Karpas-422 (cell line): ENCODE results near the gene NFIL3. TPM values are rescaled to one million over a fixed set of nuclear protein-coding genes. Genes with fewer than 3 reads are reported as not detected.

Source experiments
- DNase-seq: peaks from one replicate; pipeline ENCODE4 v3.0.0-alpha.2; 2015
- H2AFZ ChIP-seq: fragments of 200-600 bp; sonication (generic); 2 replicates; pipeline ENCODE4 v1.6.1; 2014; ENCODE audit warnings: antibody characterized with exemption, low read length, mixed read lengths
- H3K27ac ChIP-seq: fragments of 200-600 bp; sonication (generic); 2 replicates; pipeline ENCODE4 v1.5.1; 2014; ENCODE audit warnings: mild to moderate bottlenecking, low read length, moderate library complexity
- H3K27me3 ChIP-seq: fragments of 200-600 bp; sonication (generic); 2 replicates; pipeline ENCODE4 v1.6.1; 2014; ENCODE audit warnings: low read length, mixed read lengths
- H3K36me3 ChIP-seq: fragments of 200-600 bp; sonication (generic); 2 replicates; pipeline ENCODE4 v1.6.1; 2014; ENCODE audit warnings: low read length, mixed read lengths; ENCODE audit not compliant: insufficient read depth
- H3K4me1 ChIP-seq: fragments of 200-600 bp; sonication (generic); 2 replicates; pipeline ENCODE4 v1.6.1; 2014; ENCODE audit warnings: mild to moderate bottlenecking, low read length, mixed read lengths
- H3K4me2 ChIP-seq: fragments of 200-600 bp; sonication (generic); 2 replicates; pipeline ENCODE4 v1.6.1; 2014; ENCODE audit warnings: low read length, low read depth, mild to moderate bottlenecking; ENCODE audit not compliant: poor library complexity, severe bottlenecking
- H3K4me3 ChIP-seq: fragments of 200-600 bp; sonication (generic); 2 replicates; pipeline ENCODE4 v1.5.1; 2014; ENCODE audit warnings: mild to moderate bottlenecking, antibody characterized with exemption, low read length, mixed read lengths
- H3K79me2 ChIP-seq: fragments of 200-600 bp; sonication (generic); 2 replicates; pipeline ENCODE4 v1.6.1; 2014; ENCODE audit warnings: mild to moderate bottlenecking, low read length, mixed read lengths
- H3K9ac ChIP-seq: fragments of 200-600 bp; sonication (generic); 2 replicates; pipeline ENCODE4 v1.6.0; 2014; ENCODE audit warnings: low read length
- H3K9me2 ChIP-seq: fragments of 200-600 bp; sonication (generic), shearing (Covaris generic); replicated peaks from 2 replicates; pipeline ENCODE4 v1.6.0; 2014; ENCODE audit warnings: mild to moderate bottlenecking, low read length, moderate library complexity; ENCODE audit not compliant: insufficient read depth
- H3K9me3 ChIP-seq: fragments of 300-700, 200-600 bp; sonication (generic); 2 replicates; pipeline ENCODE4 v1.6.1; 2014; ENCODE audit warnings: low read length, mixed read lengths
- H4K20me1 ChIP-seq: fragments of 200-600 bp; sonication (generic); 2 replicates; pipeline ENCODE4 v1.6.1; 2014; ENCODE audit warnings: mild to moderate bottlenecking, antibody characterized with exemption, low read length, low read depth; ENCODE audit not compliant: insufficient read depth
- total RNA-seq: library from RNA; depleted of rRNA; stranded (reverse); fragments of >200 nt; shearing (Covaris generic); gene quantifications from 2 replicates; pipeline ENCODE4 v1.2.3, GENCODE V29; 2014; ENCODE audit warnings: low replicate concordance

The NFIL3 gene
- total RNA-seq, 1 experiment from 2014 or later: 4.1 TPM

DNA sequence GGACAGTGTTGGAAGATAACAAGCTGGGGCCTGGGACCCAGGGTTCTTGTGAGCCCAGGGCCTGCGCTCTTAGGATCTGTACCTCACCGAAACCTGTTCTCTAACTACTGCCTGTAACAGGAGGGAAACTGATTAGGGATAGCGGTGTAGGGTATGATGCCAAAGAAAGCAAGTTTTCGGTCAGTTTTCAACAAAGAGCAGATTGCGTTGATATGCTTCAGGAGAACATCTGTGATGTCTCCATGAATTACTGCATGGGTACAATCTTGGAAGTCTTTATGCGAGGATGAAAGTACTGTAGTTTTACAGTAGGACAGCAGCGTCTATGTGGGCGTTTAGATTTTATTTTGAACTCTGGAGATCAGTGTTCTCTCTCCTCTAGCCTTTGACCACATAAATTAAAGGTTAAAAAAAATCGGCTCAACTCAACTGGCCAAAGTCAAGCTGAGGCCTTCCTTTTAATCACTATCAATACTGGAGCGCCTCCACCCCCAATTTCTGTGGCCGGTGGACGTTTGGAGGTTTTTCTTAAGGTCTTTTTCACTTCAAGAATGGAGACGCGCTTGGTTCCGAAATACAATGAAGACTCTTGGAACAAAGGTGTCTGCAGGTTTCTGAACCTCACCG is 3.0 kb downstream of the NFIL3 start:
- Histone ChIP-seq H3K4me2 (no peak overlapping the region), H3K36me3 (no peaks in the 10 kb centered on the region), H3K9ac (no peak overlapping the region), H2AFZ (no peak overlapping the region), H3K27ac (no peak overlapping the region), H3K9me3 (no peaks in the 10 kb centered on the region), H4K20me1 (peaks cover 55% of the 10 kb centered on the region), H3K27me3 (0 out of 2 replicates have a peak, but pooled peaks cover 9% of the 10 kb centered on the region), H3K9me2 (no peaks in the 10 kb centered on the region), H3K79me2 (0 out of 2 replicates have a peak, but pooled peaks cover 7% of the 10 kb centered on the region), H3K4me1 (peaks cover 28% of the 10 kb centered on the region), H3K4me3 (no peak overlapping the region)
- no peak for DNase-seq

GRCh38 chr9:91419222-91420191 is 4.1 kb downstream of the NFIL3 start:
- H3K9ac ChIP-seq: no peak overlapping the region
- no peak overlapping the region for H3K4me2 ChIP-seq
- no peaks in the 10 kb centered on the region for H3K9me2 ChIP-seq
- no peak overlapping the region for H2AFZ ChIP-seq
- no peak for DNase-seq
- H3K4me3 ChIP-seq: no peak overlapping the region
- no peak overlapping the region for H3K27ac ChIP-seq
- H3K9me3 ChIP-seq: no peaks in the 10 kb centered on the region
- H3K27me3 ChIP-seq: 0 out of 2 replicates have a peak, but pooled peaks cover 9% of the 10 kb centered on the region
- 0 out of 2 replicates have a peak, but pooled peaks cover 7% of the 10 kb centered on the region for H3K79me2 ChIP-seq
- H3K36me3 ChIP-seq: no peaks in the 10 kb centered on the region
- peaks cover 23% of the 10 kb centered on the region for H3K4me1 ChIP-seq
- peaks cover 57% of the 10 kb centered on the region for H4K20me1 ChIP-seq

DNA sequence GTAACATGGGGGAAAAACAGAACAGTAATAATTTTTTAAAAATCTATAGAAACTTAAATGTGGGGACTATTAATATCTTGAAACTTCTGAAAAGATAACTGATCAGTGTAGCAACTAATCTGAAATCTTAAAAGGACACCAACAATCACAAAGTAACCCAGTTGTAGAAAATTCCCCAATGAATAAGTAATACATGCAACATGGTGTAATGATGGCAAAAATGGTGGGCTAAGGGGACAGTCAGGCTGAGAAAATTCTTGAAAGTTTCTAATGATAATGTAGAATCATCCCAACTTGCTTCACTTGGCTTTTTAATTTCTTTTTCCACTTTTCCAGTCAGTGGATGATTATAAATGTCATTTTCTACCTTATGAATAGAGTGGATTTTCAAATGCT is 5.4 kb downstream of the NFIL3 start:
- Histone ChIP-seq H3K4me2 (no peak overlapping the region), H3K9me3 (no peaks in the 10 kb centered on the region), H4K20me1 (peaks cover 68% of the 10 kb centered on the region), H3K9ac (no peak overlapping the region), H3K27ac (no peak overlapping the region), H3K36me3 (no peaks in the 10 kb centered on the region), H3K9me2 (no peaks in the 10 kb centered on the region), H3K27me3 (0 out of 2 replicates have a peak, but pooled peaks cover 9% of the 10 kb centered on the region), H3K79me2 (0 out of 2 replicates have a peak, but pooled peaks cover 7% of the 10 kb centered on the region), H3K4me3 (no peak overlapping the region), H3K4me1 (peaks cover 16% of the 10 kb centered on the region), H2AFZ (no peak overlapping the region)
- DNase-seq: no peak

GRCh38 chr9:91417602-91418214 is 5.9 kb downstream of the NFIL3 start:
- no peak overlapping the region for H3K4me2 ChIP-seq
- 0 out of 2 replicates have a peak, but pooled peaks cover 7% of the 10 kb centered on the region for H3K79me2 ChIP-seq
- no peak overlapping the region for H3K27ac ChIP-seq
- H3K9ac ChIP-seq: no peak overlapping the region
- no peak overlapping the region for H2AFZ ChIP-seq
- H3K9me2 ChIP-seq: no peaks in the 10 kb centered on the region
- H3K4me3 ChIP-seq: no peak overlapping the region
- 0 out of 2 replicates have a peak, but pooled peaks cover 9% of the 10 kb centered on the region for H3K27me3 ChIP-seq
- H3K9me3 ChIP-seq: no peaks in the 10 kb centered on the region
- peaks cover 12% of the 10 kb centered on the region for H3K4me1 ChIP-seq
- H4K20me1 ChIP-seq: peaks cover 64% of the 10 kb centered on the region
- no peak for DNase-seq
- no peaks in the 10 kb centered on the region for H3K36me3 ChIP-seq

GRCh38 chr9:91416096-91416712 is 7.4 kb downstream of the NFIL3 start:
- Histone ChIP-seq H2AFZ (no peak overlapping the region), H4K20me1 (peaks cover 50% of the 10 kb centered on the region), H3K36me3 (no peaks in the 10 kb centered on the region), H3K79me2 (0 out of 2 replicates have a peak, but pooled peaks cover 3% of the 10 kb centered on the region), H3K4me1 (no peaks in the 10 kb centered on the region), H3K27ac (no peak overlapping the region), H3K27me3 (0 out of 2 replicates have a peak, but pooled peaks cover 3% of the 10 kb centered on the region), H3K4me3 (no peak overlapping the region), H3K9me2 (no peaks in the 10 kb centered on the region), H3K4me2 (no peak overlapping the region), H3K9ac (no peak overlapping the region), H3K9me3 (no peaks in the 10 kb centered on the region)
- DNase-seq: no peak

DNA sequence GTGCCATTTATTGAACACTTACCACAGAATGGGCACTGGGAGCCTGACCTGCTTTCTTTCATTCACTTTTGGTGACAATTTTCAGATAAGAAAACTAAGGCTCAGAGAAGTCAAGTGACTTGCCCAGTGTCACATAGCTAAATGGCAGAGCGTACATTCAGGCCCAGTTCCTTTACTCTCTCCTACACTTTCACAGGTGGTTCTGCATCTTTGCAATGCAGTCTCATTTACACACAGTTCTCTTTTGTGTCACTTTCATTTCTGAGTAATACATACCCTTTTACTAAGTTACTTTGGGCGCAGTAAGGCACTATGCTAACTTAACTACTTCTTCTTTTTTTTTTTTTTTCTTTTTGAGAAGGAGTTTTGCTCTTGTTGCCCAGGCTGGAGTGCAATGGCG is 8.3 kb downstream of the NFIL3 start:
- Histone ChIP-seq H3K27ac (no peak overlapping the region), H3K4me2 (no peak overlapping the region), H3K4me1 (no peaks in the 10 kb centered on the region), H3K4me3 (no peak overlapping the region), H3K27me3 (0 out of 2 replicates have a peak, but pooled peaks cover 3% of the 10 kb centered on the region), H3K79me2 (0 out of 2 replicates have a peak, but pooled peaks cover 3% of the 10 kb centered on the region), H3K9me2 (no peaks in the 10 kb centered on the region), H3K9ac (no peak overlapping the region), H2AFZ (no peak overlapping the region), H3K36me3 (no peaks in the 10 kb centered on the region), H4K20me1 (peaks cover 42% of the 10 kb centered on the region), H3K9me3 (no peaks in the 10 kb centered on the region)
- no peak for DNase-seq

DNA sequence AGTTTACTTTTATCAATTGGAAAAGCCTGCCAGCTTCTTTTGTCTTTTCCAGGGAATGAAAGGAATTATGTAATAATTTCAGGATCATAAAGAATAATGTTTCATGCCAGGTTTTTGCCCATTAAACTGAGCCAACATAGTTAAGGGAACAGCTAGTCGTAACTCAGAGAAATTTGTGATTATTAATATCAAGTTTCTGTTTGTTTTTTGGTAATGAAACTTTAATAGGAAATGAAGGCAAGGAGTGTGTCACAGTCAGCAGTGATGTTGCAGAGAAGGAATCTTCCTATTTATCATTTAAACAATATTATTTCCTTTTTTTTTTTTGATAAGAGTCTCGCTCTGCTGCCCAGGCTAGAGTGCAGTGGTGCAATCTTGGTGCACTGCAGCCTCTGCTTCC is 10.7 kb downstream of the NFIL3 start:
- Histone ChIP-seq H4K20me1 (peaks cover 31% of the 10 kb centered on the region), H3K9me3 (no peaks in the 10 kb centered on the region), H3K4me1 (no peaks in the 10 kb centered on the region), H3K9me2 (no peaks in the 10 kb centered on the region), H3K4me3 (no peak overlapping the region), H3K9ac (no peak overlapping the region), H3K4me2 (no peak overlapping the region), H3K36me3 (no peaks in the 10 kb centered on the region; the same call in 1 of the 2 replicates), H3K27ac (no peak overlapping the region), H3K79me2 (no peaks in the 10 kb centered on the region), H2AFZ (no peak overlapping the region), H3K27me3 (0 out of 2 replicates have a peak, but pooled peaks cover 3% of the 10 kb centered on the region)
- DNase-seq: no peak
